ENCODE data around the gene WDR11.

The WDR11 gene, protein sequence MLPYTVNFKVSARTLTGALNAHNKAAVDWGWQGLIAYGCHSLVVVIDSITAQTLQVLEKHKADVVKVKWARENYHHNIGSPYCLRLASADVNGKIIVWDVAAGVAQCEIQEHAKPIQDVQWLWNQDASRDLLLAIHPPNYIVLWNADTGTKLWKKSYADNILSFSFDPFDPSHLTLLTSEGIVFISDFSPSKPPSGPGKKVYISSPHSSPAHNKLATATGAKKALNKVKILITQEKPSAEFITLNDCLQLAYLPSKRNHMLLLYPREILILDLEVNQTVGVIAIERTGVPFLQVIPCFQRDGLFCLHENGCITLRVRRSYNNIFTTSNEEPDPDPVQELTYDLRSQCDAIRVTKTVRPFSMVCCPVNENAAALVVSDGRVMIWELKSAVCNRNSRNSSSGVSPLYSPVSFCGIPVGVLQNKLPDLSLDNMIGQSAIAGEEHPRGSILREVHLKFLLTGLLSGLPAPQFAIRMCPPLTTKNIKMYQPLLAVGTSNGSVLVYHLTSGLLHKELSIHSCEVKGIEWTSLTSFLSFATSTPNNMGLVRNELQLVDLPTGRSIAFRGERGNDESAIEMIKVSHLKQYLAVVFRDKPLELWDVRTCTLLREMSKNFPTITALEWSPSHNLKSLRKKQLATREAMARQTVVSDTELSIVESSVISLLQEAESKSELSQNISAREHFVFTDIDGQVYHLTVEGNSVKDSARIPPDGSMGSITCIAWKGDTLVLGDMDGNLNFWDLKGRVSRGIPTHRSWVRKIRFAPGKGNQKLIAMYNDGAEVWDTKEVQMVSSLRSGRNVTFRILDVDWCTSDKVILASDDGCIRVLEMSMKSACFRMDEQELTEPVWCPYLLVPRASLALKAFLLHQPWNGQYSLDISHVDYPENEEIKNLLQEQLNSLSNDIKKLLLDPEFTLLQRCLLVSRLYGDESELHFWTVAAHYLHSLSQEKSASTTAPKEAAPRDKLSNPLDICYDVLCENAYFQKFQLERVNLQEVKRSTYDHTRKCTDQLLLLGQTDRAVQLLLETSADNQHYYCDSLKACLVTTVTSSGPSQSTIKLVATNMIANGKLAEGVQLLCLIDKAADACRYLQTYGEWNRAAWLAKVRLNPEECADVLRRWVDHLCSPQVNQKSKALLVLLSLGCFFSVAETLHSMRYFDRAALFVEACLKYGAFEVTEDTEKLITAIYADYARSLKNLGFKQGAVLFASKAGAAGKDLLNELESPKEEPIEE

DNA sequence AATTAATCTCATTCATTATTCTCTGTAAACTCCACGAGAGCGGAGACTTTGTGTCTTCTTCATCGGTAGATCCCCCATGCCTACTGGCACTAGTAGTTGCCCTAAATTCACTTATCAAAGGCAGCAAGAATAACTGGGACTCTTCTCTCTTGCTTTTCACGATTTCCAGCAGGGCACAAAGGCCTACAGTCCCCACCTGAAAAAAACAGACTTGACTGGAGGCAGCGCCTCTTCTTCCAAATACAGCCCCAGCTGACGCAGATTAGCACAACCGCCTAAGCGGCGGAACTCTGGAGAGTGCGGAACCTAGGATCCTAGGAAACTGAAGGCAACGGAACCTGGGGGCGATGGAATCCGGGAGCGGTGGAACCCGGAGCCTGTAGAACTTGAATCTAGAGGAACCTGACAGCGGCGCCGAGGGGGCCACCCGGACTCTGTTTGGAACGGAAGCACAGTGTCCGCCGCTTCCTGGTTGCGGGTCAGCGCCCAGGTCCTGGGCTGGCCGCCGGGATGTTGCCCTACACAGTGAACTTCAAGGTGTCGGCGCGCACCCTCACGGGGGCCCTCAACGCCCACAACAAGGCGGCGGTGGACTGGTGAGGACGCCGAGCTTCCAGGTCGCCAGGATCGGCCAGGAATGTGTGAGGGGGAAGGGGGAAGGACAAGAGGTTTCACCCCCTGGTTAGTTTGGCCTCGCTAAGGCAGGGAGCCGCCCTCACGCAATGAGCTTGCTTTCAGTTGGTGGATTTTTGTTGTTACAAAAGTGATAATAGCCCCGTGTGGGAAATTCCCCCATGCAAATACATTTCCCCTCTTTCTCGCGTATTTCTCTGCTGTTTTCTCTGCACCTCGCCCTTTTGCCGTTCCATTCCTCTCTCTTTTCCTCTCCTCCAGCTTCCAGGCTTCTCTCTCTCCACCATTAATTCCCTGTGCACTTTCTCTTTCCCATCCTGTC lies at the start of gene WDR11:
TSS of gene WDR11 (plus strand) at position 452 of the 955 bp plus-strand sequence. CDS start at position 511, 59 bp downstream.
- peak; percentile 51 for DNase-seq

DNA sequence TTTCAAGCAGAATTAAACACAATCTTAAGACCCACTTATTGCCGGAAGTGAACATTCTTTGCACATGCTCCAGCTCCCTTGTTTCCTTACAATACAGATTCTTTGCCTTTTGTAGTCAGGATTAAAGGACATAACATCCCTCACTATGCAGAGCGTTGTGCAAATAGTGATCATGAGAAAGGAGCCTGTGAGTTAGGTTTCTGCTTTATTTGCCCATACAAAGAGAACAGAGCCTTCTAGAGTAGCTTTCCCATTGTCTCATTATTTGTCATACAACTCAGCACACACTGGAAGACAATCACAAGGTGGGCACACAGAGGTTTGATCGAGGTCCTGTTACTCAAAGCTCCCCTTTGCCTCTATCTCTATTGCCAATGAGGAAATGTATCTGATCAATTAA lies 48.2 kb upstream of the WDR11 start:
- no peak for DNase-seq

DNA sequence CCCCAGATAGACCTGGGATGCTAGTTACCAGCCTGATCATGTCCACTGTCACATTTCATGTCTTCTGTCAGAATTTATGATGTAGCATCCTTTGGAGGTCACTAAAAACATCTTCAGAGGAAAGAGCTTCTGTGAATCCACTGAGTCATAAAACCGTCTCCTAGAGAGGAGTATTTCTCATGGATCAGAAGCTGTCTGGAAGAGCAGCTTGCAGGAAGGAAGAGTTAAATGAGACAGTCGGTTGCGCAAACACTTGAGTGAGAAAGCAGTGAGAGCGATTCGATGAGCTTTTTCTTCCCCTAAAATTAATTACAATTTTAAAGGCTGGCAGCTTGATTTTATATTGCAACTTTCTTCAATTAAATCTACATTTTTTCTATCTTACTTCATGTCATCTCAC lies 47.2 kb upstream of the WDR11 start:
- DNase-seq: no peak

DNA sequence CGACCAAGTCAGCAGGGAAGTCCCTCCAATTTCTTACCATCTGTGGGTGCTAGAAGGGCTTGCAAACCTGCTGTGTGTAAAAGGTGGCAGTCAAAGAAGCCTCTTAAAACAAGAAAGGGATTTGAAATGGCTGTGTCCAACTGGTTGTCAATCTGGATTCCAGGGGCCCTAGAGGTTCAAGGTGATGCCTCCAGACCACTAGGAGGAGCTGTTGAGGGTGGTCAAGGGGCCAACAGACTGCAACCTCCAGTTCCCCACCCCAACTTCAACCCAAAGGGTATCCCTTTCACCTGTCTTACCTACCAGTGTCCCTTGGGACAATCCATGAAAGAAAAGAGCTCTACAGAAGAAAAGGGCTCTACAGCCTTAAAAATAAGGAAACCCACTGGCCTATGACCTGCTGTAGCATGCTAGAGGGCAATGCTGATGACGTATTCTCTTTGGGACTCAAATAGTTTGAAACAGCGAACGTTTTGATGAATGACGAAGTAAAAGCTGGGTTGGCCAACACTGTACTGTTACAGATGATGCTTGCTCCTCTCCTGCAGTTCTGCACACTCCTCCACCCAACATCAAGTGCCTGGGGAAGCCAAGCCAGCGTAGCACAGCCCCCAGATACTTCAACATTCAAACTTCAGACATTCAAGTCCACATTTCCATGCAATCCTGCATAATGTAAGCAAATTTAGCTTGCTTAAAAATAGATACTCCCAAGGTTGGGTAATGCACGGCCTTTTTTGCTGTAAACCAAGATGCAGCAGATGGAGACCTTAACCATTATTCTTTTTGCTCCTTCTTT lies 45.9 kb upstream of the WDR11 start:
- DNase-seq: no peak

DNA sequence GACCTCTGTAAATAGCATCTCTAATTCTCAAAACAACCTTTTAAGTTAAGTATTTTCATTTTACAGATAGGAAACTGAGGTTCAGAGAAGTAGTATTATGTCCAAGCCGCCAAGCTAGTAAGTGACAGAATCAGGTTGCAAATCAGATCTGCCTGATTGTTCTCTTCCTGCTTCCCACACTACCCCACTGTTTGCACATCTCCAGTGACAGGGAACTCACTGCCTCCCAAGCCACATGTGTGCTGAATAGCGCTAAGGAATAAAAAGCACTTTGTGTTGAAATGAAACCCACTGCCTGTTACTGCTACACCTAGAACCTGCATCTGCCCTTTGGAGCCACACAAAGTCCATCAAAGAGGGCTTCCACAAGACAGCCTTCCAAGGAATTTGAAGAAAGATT lies 45.1 kb upstream of the WDR11 start:
- no peak for DNase-seq

DNA sequence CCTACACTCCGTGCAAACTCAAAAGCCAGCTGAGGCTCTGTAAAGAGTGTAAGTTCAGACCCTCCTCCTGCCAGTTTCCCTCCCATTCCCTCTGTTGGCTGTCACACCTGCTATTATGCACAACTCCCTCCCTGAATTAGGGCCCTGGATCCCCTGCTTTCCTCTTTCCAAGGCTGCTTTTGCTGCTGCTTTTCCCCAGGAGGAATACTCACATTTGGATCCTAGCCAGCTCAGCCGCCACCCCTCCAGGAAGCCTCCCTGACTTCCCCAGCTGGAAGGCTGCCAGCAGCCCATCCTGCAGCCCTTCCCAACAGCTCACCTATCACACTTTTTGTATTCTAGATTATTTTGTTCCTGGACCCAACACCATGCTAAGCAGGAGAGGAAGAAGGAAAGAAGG lies 40.9 kb upstream of the WDR11 start:
- DNase-seq: no peak

DNA sequence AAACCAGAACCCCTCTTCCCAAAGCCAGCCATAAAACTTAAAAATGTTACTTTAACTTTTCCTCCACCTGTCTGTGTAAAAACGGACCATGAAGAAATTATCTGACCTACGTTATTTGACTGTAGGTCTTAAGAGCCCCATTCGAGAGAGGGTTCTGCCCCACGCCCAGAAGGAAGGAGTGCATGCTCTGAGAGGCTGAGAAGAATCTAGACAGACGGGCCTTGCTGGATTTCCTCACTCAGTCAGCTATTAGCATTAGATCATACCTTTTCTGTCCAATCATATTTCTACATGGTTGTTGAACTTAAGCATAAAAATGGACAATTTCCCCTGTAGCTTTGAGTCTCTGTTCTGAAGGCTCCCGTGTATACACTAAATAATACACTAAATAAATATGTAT lies 38.1 kb upstream of the WDR11 start:
- no peak for DNase-seq

DNA sequence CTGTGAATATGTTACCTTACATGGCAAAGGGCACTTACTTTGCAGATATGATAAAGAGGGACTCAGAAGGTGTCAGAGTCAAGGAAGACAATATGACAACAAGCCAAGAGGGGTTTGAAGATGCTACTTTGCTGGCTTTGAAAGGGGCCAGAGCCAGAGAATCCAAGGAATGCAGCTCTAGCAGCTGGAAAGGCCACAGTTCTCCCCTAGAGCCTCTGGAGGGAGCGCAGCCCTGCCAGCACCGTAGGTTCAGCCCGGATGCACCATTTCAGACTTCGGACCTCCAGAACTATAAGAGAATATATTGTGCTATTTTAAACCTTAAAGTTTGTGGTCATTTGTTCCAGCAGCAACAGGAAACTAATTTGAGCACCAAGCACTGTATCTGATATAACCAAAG lies 32.9 kb upstream of the WDR11 start:
- no peak for DNase-seq

DNA sequence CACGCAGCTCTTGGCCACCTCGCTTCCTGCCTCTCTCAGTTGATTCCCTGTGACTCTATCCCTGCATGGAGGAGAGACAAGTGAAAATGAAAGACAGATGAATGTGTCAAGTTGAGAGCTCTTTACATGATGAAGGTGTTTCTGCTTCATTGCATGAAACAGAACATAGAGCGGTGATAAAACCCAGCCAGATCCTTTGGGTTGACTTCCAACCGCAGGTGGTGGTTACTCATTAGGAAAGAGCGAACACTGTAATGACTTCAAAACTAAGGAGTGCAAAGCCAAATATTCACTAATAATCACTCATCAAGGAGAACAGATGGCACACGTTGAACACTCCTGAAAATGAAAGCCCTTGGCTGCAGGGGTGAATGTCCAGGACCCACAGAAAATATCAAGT lies 31.8 kb upstream of the WDR11 start:
- DNase-seq: no peak

DNA sequence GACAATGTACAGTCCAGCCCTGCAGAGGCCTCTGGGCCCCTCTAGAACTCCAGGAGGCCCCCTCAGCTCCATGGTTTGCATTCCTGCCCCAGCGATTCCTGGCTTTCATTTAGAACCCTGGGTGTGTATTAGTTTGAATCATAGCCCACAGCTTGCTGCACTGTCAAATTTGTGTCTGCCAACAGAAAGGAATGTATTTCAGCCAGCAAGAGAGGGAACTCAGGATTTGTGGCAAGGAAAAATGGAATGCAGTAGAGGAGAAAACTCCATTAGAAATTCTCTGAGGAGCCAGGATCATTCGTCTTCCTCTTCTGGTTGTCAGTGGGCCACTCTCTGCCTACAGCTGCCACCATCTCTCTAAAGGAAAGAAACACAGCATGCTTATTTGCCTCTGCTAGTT lies 27.9 kb upstream of the WDR11 start:
- no peak for DNase-seq

DNA sequence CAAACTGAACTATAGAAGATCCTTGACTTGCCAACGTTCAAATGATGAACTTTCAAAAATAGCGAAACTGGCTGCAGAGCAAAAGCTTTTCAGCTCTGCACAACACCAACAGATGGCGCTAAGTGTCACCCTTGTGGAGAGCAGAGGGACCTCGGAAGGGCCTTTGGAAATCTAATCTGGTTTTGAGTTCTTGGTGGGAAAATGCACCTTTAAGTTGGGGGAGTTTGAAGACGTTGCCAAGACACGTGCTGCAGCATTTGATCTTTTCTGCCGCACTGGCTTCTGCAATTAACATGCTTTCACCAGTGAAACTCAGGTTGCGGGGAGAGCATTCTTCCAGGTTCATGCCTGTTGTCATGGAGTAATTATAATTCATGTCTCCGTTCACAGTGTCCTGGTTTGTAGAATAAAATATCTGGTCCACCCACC lies 26.3 kb upstream of the WDR11 start:
- no peak for DNase-seq

DNA sequence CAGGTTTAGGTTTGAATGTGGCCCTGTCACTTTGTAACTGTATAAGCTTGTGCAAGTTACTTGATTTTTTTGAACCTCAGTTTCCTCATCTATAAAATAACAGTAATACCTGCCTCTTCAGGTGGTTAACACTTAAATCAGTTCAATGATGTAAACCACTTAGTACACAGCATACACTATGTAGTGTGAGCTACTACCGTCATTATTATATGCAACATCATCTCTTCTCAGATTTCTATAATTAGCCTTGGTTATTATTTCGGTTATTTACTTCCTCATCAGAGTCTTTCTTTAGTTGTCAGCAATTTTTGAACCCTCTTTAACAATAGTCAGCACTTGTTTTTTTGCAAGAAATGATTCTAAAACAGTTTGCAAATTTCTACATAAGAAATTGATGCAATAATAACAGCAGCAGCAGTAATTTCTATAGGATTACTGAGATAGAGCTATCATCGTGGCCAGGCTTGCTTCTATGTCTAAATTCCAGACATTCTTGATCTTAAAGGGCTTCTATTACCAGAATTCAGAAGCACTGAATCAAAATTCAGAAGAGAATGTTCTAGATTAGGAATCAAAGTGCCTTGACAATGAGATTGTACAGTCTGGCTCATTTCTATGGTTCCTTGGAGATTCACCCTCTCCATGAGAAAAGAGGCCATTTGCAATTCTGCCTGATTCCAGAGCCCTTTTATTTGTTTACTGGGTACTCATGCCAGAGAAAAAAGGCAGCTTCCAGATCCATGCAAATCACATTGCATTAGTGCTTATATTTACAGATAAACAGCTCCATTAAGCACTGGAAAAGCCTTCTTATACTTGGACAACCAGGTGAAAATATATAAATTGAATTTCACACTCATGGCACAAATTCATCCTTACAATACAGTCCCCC lies 25.0 kb upstream of the WDR11 start:
- DNase-seq: no peak

DNA sequence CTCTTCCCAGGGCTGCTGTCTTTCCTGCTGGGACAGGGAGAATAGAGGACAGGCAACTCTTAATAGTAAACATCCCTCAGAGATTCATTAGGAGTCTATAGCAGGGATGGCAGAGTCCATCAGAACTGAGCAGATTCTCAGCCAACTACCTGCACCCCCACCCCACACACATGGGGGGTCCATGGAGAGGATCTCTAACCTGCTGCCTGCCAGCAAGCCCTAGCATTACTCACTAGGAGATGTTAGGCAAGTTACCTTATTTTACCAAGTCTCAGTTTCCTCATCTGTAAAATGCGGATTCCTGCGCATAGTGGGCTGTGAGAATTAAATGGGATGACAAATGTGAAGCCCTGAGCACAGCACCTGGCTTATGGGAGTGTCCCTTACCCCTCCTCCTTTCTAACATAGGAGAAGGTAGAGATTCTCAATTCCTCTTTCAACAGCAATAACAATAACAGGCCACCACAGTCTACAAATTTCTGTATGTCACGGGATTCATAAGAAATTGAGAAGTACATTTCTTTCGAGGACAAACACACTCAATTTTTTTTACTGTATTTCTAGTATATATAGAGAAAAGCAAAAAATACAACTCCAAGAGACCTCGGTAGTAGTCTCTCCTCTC lies 23.8 kb upstream of the WDR11 start:
- no peak for DNase-seq

DNA sequence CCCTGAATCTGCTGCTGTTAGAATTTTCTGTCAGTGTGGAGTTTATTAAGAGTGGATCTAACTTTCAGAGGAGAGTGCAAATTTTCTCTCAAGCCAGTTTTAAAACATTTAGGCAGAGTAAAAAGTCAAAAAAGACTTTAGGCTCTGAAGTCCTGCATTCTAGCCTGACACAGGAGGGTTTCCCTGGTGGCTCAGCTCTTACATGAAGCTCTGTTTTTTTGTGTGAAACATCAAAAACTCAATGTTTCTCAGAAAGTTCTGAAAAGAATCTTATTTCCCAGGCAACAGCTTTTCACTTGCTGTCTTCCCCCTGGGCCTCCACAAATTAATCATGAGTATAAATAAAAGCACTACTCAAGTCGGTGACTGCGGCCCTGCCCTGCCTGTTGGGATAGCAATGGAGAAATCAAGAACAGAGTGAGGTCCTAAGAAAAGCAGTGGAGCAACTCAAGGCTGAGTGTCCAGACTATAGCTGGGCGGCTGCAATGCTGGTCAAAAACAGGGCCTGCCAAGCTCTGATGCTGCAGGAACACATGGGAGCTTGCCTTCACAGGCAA lies 22.3 kb upstream of the WDR11 start:
- DNase-seq: no peak

DNA sequence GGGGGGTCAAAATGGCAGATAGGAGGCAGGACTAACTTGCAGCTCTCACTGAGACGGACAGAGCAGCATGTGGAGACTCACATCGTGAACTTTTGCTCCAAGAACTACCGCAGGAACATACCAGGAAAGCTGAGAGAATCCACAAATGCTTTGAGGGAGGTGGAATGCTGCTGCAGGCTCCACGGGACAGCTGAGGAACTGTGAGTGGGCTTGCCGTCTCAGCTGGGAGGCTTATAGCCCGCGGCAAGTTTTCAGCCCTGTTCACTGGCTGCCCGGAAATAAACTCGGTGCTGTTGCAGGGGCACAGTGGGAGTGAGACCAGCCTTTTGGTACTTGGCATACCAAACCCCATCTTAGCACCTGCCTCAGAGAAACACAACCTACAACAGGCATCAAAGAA lies 19.1 kb upstream of the WDR11 start:
- no peak for DNase-seq

DNA sequence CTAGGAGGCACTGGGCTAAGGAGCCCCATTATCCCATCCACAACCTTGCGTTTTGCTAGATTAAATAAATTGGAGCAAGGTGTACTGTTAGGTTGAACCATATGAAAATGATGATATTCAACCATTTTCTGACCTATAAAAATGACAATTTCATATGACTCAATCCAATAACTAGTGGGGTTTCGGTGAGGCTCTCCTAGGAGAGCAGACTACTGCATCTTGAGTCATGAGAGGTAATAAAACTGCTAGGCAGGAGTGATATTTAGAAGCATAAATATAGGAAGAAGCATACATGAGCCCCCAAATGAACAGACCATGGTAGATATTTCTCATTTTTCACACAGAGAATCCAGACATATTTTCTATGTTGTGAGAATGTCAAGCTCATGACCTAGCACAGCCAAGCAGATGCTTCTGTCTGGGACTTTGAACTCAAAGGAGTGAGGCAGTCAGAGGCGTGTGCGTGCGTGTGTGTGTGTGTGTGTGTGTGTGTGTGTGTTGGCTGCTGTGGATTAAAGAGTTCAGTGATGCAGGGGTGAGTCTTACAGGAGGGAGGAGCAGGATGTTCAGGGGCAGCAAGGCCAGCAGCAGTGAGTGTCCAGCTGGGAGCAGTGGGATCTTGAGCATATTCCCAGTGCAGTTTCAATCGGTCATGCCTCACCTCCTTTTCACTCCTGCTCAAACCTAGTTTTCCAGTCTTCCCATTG lies 17.8 kb upstream of the WDR11 start:
- no peak for DNase-seq

DNA sequence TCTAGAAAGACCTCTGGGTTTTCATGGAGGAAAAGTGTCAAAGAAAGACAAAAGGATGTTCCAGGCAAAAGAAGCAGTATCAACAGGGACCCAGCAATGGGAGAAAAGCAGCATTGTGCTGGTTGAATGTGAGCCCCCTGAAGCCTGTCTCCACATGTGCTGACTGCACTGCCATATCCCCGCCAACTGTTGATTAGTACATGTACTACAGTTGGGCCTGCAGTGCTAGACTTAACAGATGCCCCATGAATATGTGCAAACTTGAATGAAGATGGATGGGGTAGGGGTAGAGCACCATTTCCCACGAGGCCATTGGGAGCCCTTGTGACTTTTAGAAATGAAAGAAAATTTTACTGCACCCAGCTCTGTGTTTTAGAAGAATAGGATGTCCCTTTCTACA lies 15.6 kb upstream of the WDR11 start:
- no peak for DNase-seq

DNA sequence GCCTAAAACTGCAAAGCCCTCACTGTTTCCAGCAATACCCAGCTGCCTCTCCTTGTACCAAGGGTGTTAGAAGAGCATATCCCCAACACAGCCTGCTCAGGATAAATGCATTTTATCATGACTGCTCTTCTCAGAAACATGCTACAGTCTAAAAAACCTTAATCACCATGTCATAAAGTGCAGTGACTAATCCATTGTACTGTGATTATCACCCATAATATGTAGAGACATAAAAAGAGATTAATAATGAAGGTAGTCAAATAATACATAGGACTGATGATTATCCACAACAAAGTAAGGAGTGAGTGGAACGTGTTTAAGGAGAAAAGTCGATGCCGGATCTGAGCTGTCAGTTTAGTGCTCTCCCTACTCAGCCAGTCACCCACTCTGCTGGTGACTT lies 12.2 kb upstream of the WDR11 start:
- no peak for DNase-seq
